ENCODE results near the gene ZNF396. TPM values are rescaled to one million over a fixed set of nuclear protein-coding genes. Genes with fewer than 3 reads are reported as not detected.

The ZNF396 gene
- total and polyA plus RNA-seq, 9 of the 15 experiments (the other 6 are each of a cell fraction or from before 2014, with no cell fraction given) = 0.73 to 2.3 (median 1.9) TPM

GRCh38 chr18:35376393-35376741 is 770 bp downstream of the ZNF396 start (continued):
- TF ChIP-seq CTCF (IDR thresholded peaks at IDR 0.05 in 2 of 3, conservative IDR thresholded peaks at IDR 0.05 in 1 of 3; ENCODE audit: insufficient read depth in 2 of 3, low read depth in 1 of 3, low read length in 3 of 3) (peak in 2 of 3 experiments; percentile 8 to 24; a peak in 1 of 6 replicates), PATZ1 (CRISPR knock-in tag; IDR thresholded peaks at IDR 0.05; ENCODE audit: borderline replicate concordance) (no peak), ZNF644 (tag; IDR thresholded peaks at IDR 0.05; ENCODE audit: low read depth) (0 out of 2 replicates have a peak, but pooled peaks have one; percentile 56), MGA (IDR thresholded peaks at IDR 0.05) (peak; percentile 55), NR2C2 (CRISPR knock-in tag; IDR thresholded peaks at IDR 0.05) (peak; percentile 81), NR2C2 (tag; IDR thresholded peaks at IDR 0.05) (peak; percentile 87; the same call in 1 of the 2 replicates), MYC (IDR thresholded peaks at IDR 0.05; ENCODE audit: low read depth, low read length) (0 out of 2 replicates have a peak, but pooled peaks have one; percentile 49), MYC (CRISPR knock-in tag; IDR thresholded peaks at IDR 0.05; ENCODE audit: borderline replicate concordance, low read depth) (no peak), CTCFL (IDR thresholded peaks at IDR 0.05; ENCODE audit: borderline replicate concordance, insufficient read depth, low read depth, low read length, poor library complexity, severe bottlenecking) (peak; percentile 58)

Data from K562 (cell line).